NCI-H2196 (cell line): Measurements from ENCODE around the gene KBTBD4.
"Not testable (repeated sequence)": the region's sequence is repeated elsewhere in the genome, so short reads cannot be mapped to it uniquely, and the experiment has no call there.

Experiments
- DNase-seq: peaks from one replicate; lab custom pipeline; 2025; ENCODE audit not compliant: unreplicated experiment; lab: John Stamatoyannopoulos, UW

The KBTBD4 gene

GRCh38 chr11:47529951-47530350 lies 48.8 kb downstream of the KBTBD4 start:
- no peak for DNase-seq

GRCh38 chr11:47527186-47527585 lies 51.6 kb downstream of the KBTBD4 start:
- no peak for DNase-seq

GRCh38 chr11:47526032-47526431 lies 52.7 kb downstream of the KBTBD4 start:
- not testable (repeated sequence) for DNase-seq

DNA sequence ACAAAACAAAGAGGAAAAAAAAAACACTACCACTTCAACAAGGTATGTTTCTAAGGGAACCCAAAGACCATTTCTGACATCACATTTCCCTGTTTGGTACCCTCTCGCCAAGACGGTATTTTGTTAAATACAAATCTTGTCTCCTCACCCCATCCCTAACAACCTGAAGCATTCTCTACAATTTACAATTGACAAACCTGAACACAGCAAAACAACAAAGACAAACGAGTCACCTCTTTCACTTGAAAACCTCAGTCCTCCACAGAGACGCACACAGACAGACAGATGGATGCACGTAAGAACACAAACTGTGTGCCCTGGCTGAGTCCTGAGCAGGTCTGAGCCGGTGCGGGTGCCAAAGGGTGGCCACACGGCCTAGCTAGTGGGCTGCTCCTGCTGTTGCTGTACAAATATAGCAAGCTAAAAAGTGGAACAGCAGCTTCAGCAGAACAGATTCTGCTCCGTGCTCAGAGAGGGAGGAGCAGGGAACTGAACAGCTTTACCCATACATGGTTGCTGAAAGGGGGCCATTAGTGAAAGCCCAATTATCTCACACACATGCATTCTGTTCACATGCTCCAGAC lies 54.4 kb downstream of the KBTBD4 start:
- DNase-seq = no peak

DNA sequence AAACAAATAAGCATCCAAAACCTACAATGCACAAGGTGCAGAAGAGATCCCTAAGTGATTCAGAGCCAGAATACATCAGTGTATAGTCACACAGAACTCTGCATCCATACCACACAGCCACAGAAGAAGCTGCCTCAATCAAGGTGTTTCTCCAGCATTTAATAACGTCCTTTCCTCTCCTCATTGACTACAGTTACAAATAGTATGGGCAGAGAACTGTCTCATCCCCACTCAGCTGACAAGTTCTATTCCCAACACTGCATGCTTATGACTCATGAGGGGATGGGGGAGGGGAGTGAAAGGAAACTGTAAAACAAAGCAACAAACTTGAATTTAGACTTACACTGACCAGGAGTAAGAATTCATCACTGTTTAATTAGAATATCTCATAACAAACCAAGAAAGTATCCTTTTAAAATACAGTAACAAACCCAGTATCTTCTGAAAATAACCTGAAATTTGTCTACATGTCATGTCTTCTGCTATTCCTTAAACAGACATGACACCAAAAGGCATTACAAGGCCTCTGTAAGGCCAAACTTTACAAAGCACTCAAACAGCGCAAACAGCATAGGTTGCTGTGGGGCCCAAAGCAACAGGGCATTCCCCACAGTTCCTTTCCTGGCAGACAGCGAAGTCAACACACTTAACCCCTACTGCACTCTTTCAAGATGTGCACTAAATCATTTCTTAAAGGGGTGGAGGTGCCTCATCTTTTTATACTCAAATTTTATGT lies 55.1 kb downstream of the KBTBD4 start:
- DNase-seq = peak; percentile 38
